ENCODE results near the gene LYG1.
"Not testable (repeated sequence)": the region's sequence is repeated elsewhere in the genome, so short reads cannot be mapped to it uniquely, and the experiment has no call there.

Gene LYG1

GRCh38 chr2:99278793-99279291 is 22.2 kb downstream of the LYG1 start:
- in situ Hi-C loops (cut with HindIII; ENCODE audit: low pct_ligation_motif_present, low sequenced_read_pairs) = no loop called here
- DNase-seq = peak; percentile 71
- Histone ChIP-seq H3K36me3 (replicated peaks) (no peaks in the 10 kb centered on the region), H3K4me3 (ENCODE audit: low read depth, low read length) (peak overlapping the region; percentile 15), H3K27me3 (replicated peaks) (no peaks in the 10 kb centered on the region), H3K27ac (no peak overlapping the region)
- no peak for TF ChIP-seq CTCF (IDR thresholded peaks at IDR 0.05; ENCODE audit: low read depth, low read length, missing control alignments)

GRCh38 chr2:99278195-99278765 is 22.7 kb downstream of the LYG1 start:
- DNase-seq; H3K36me3 ChIP-seq (replicated peaks); H3K4me3 ChIP-seq (ENCODE audit: low read depth, low read length); in situ Hi-C loops (cut with HindIII; ENCODE audit: low pct_ligation_motif_present, low sequenced_read_pairs); H3K27me3 ChIP-seq (replicated peaks); H3K27ac ChIP-seq: not testable (repeated sequence)

- in situ Hi-C loops (cut with HindIII; ENCODE audit: low pct_ligation_motif_present, low sequenced_read_pairs) = no loop called here
- Histone ChIP-seq H3K27ac (no peak overlapping the region), H3K4me3 (ENCODE audit: low read depth, low read length) (no peak overlapping the region), H3K36me3 (replicated peaks) (no peaks in the 10 kb centered on the region), H3K27me3 (replicated peaks) (no peaks in the 10 kb centered on the region)
- TF ChIP-seq CTCF (IDR thresholded peaks at IDR 0.05; ENCODE audit: low read depth, low read length, missing control alignments) = no peak
- DNase-seq = no peak
Measured at GRCh38 chr2:99275882-99276281, 25.1 kb downstream of the LYG1 start.

- in situ Hi-C loops (cut with HindIII; ENCODE audit: low pct_ligation_motif_present, low sequenced_read_pairs) = no loop called here
- TF ChIP-seq CTCF (IDR thresholded peaks at IDR 0.05; ENCODE audit: low read depth, low read length, missing control alignments) = no peak
- DNase-seq = no peak
- Histone ChIP-seq H3K27ac (no peak overlapping the region), H3K27me3 (replicated peaks) (no peaks in the 10 kb centered on the region), H3K4me3 (ENCODE audit: low read depth, low read length) (no peak overlapping the region), H3K36me3 (replicated peaks) (no peaks in the 10 kb centered on the region)
Measured at GRCh38 chr2:99261242-99261641, 39.8 kb downstream of the LYG1 start.

GRCh38 chr2:99260184-99260583 is 40.8 kb downstream of the LYG1 start:
- DNase-seq = no peak
- Histone ChIP-seq H3K4me3 (ENCODE audit: low read depth, low read length) (no peak overlapping the region), H3K27ac (no peak overlapping the region), H3K36me3 (replicated peaks) (no peaks in the 10 kb centered on the region), H3K27me3 (replicated peaks) (no peaks in the 10 kb centered on the region)
- TF ChIP-seq CTCF (IDR thresholded peaks at IDR 0.05; ENCODE audit: low read depth, low read length, missing control alignments) = no peak
- in situ Hi-C loops (cut with HindIII; ENCODE audit: low pct_ligation_motif_present, low sequenced_read_pairs) = no loop called here

GRCh38 chr2:99259465-99259864 is 41.5 kb downstream of the LYG1 start:
- Histone ChIP-seq H3K27ac (no peak overlapping the region), H3K36me3 (replicated peaks) (no peaks in the 10 kb centered on the region), H3K4me3 (ENCODE audit: low read depth, low read length) (no peak overlapping the region), H3K27me3 (replicated peaks) (no peaks in the 10 kb centered on the region)
- in situ Hi-C loops (cut with HindIII; ENCODE audit: low pct_ligation_motif_present, low sequenced_read_pairs) = no loop called here
- no peak for DNase-seq
- no peak for TF ChIP-seq CTCF (IDR thresholded peaks at IDR 0.05; ENCODE audit: low read depth, low read length, missing control alignments)
